ENCODE data around the gene NUTM2A.
"Not testable (repeated sequence)": the region's sequence is repeated elsewhere in the genome, so short reads cannot be mapped to it uniquely, and the experiment has no call there.

NUTM2A gene

GRCh38 chr10:87248818-87249353 is 23.6 kb downstream of the NUTM2A start:
- not testable (repeated sequence) for H3K4me2 ChIP-seq (ENCODE audit: low read length); H3K4me3 ChIP-seq (ENCODE audit: low read depth, low read length); H3K9ac ChIP-seq

GRCh38 chr10:87280749-87281392 is 55.6 kb downstream of the NUTM2A start:
- H2AFZ ChIP-seq; H3K79me2 ChIP-seq; H3K27me3 ChIP-seq (ENCODE audit: control insufficient read depth, insufficient read depth, low read length); H3K36me3 ChIP-seq (ENCODE audit: control insufficient read depth, insufficient read depth, low read length); H3K27ac ChIP-seq; H3K9ac ChIP-seq; H3K9me3 ChIP-seq (ENCODE audit: control insufficient read depth, low read length); H3K4me3 ChIP-seq (ENCODE audit: low read depth, low read length); H3K4me1 ChIP-seq; H3K4me2 ChIP-seq (ENCODE audit: low read length): not testable (repeated sequence)

More at GRCh38 chr10:87248818-87249353, 23.6 kb downstream of the NUTM2A start:
- not testable (repeated sequence) for H2AFZ ChIP-seq; H3K4me1 ChIP-seq; H3K9me3 ChIP-seq (ENCODE audit: control insufficient read depth, low read length); H3K27ac ChIP-seq; H3K27me3 ChIP-seq (ENCODE audit: control insufficient read depth, insufficient read depth, low read length); H3K36me3 ChIP-seq (ENCODE audit: control insufficient read depth, insufficient read depth, low read length); H3K79me2 ChIP-seq

Measured in parathyroid adenoma (tissue), 2 donors.